WERI-Rb-1 (cell line): ENCODE data around the gene SLCO4A1.

Experiments
- DNase-seq: peaks from one replicate; pipeline ENCODE4 v3.0.0-alpha.2; 2020
- H3K27ac ChIP-seq: fragments of 250-450 bp; sonication (Bioruptor Pico); 2 replicates; pipeline ENCODE4 v1.5.1; 2020; ENCODE audit warnings: mild to moderate bottlenecking, moderate library complexity
- H3K27me3 ChIP-seq: fragments of 250-450 bp; sonication (Bioruptor Pico); 2 replicates; pipeline ENCODE4 v1.5.1; 2021; ENCODE audit warnings: mild to moderate bottlenecking, low read depth, moderate library complexity; ENCODE audit not compliant: insufficient read depth, severe bottlenecking
- H3K36me3 ChIP-seq: fragments of 250-450 bp; sonication (Bioruptor Pico); 2 replicates; pipeline ENCODE4 v1.5.1; 2020; ENCODE audit warnings: mild to moderate bottlenecking, moderate library complexity
- H3K4me3 ChIP-seq: 2 replicates; pipeline ENCODE4 v1.5.1; 2011; ENCODE audit warnings: low read depth, mild to moderate bottlenecking, control low read depth, low read length
- H3K9me3 ChIP-seq: fragments of 250-450 bp; sonication (Bioruptor Pico); 2 replicates; pipeline ENCODE4 v1.5.1; 2021; ENCODE audit warnings: mild to moderate bottlenecking, moderate library complexity; ENCODE audit not compliant: severe bottlenecking
- CTCF ChIP-seq: IDR thresholded peaks from 2 replicates; pipeline ENCODE4 v1.5.1; 2011; ENCODE audit warnings: low read depth, mild to moderate bottlenecking, control low read depth, inconsistent platforms, low read length

SLCO4A1 gene

GRCh38 chr20:62601172-62601571 lies 41.1 kb upstream of the SLCO4A1 start:
- no peaks in the 10 kb centered on the region for H3K27me3 ChIP-seq
- no peak overlapping the region for H3K27ac ChIP-seq
- no peaks in the 10 kb centered on the region for H3K9me3 ChIP-seq
- no peaks in the 10 kb centered on the region for H3K36me3 ChIP-seq
- DNase-seq: no peak
- no peak overlapping the region for H3K4me3 ChIP-seq
- no peak for TF ChIP-seq CTCF

DNA sequence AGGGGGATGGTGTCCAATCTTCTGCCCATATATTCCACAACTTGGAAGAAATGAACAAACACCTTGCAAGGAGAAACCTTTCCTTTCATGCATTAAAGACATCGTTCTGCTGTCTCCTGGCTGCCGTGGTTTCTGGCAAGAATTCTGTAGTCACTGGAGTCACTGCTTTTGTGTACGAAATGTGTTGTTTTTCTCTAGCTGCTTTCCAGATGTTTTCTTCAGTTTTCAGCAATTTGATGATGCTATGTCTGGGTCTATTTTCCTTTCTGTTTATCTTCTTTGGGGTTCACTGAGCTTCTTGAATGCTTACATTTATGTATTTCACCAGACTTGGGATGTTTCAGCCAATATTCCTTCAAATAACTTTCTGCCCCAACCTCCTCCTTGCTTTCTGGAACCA lies 40.6 kb upstream of the SLCO4A1 start:
- no peaks in the 10 kb centered on the region for H3K27me3 ChIP-seq
- no peaks in the 10 kb centered on the region for H3K36me3 ChIP-seq
- TF ChIP-seq CTCF: no peak
- no peak for DNase-seq
- H3K27ac ChIP-seq: no peak overlapping the region
- H3K9me3 ChIP-seq: no peaks in the 10 kb centered on the region
- no peak overlapping the region for H3K4me3 ChIP-seq

DNA sequence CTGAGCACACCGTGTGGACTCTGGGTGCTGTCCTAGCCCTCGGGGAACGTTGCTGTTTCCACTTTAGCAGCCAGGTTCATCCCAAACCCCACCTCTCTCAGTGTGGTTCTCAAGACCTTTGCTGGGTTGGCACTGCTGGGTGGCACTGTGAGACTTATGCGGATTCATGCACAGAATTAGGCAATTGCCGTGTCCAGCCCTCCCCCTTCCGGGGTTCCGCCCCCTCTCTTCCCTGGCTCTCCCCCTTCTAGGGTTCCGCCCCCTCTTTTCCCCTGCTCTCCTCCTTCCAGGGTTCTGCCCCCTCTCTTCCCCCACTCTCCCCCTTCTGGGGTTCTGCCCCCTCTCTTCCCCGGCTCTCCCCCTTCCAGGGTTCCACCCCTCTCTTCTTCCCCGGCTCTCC lies 39.8 kb upstream of the SLCO4A1 start:
- no peak for DNase-seq
- Histone ChIP-seq H3K27me3 (no peaks in the 10 kb centered on the region), H3K9me3 (no peaks in the 10 kb centered on the region), H3K36me3 (no peaks in the 10 kb centered on the region), H3K4me3 (no peak overlapping the region), H3K27ac (no peak overlapping the region)
- no peak for TF ChIP-seq CTCF

- Histone ChIP-seq H3K27me3 (no peaks in the 10 kb centered on the region), H3K27ac (no peak overlapping the region), H3K36me3 (no peaks in the 10 kb centered on the region), H3K9me3 (no peaks in the 10 kb centered on the region), H3K4me3 (no peak overlapping the region)
- DNase-seq: no peak
- no peak for TF ChIP-seq CTCF
Observed at GRCh38 chr20:62603021-62603906, 39.0 kb upstream of the SLCO4A1 start.

DNA sequence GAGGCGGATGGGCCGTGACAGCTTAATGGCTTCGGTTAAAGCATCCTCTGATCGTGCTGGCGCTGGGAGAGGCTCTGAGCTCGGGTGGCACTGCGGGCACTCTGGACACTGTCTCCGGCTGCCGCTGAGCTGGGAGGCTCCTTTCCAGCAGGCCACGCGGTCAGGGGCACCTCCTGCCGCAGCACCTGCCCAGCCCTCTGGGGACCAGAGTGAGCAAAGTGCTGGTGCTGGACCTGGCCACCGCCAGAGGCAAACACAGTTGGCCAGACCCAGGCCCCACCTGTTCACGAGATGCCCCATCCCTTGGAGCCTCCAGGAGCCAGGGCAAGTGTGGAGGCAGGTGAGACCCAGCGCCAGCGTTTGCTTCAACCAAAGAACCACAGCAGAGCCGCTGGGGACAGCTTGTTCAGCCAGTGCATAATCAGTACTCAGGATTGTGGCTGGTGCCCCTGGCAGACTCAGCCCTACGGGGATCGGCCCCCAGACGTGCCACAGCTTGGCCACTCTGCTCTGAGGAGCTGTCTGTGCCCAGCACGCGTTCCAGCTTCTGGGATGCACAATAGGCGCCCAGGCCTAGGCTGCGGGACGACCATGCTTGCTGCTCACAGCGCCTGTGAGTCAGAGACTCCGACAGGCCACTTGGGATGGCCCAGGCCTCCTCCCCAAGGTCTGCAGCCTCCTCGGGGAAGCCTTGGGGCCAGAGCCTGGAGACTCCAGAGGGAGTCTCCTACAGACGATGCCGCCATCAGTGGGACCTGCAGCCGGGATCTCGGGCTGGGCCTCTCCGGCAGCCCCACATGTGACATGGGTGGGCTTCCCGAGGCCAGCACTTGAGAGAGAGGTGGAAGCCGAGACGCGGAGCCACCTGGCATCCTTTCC lies 38.2 kb upstream of the SLCO4A1 start:
- Histone ChIP-seq H3K27me3 (no peaks in the 10 kb centered on the region), H3K9me3 (no peaks in the 10 kb centered on the region), H3K36me3 (no peaks in the 10 kb centered on the region), H3K4me3 (no peak overlapping the region), H3K27ac (no peak overlapping the region)
- no peak for DNase-seq
- TF ChIP-seq CTCF: no peak
